ENCODE measurements around the gene SPATA20.

The SPATA20 gene

GRCh38 chr17:50520483-50520882, 26.5 kb upstream of the SPATA20 start:
- no peak for DNase-seq (ENCODE audit: low spot score)

- DNase-seq (ENCODE audit: low spot score): no peak
These were observed 25.5 kb upstream of the SPATA20 start for GRCh38 chr17:50521514-50521913.

GRCh38 chr17:50522766-50523165, 24.2 kb upstream of the SPATA20 start:
- no peak for DNase-seq (ENCODE audit: low spot score)

- no peak for DNase-seq (ENCODE audit: low spot score)
These were observed 23.8 kb upstream of the SPATA20 start for GRCh38 chr17:50523208-50523607.

GRCh38 chr17:50524838-50525237, 22.1 kb upstream of the SPATA20 start:
- no peak for DNase-seq (ENCODE audit: low spot score)

- no peak for DNase-seq (ENCODE audit: low spot score)
These were observed 19.7 kb upstream of the SPATA20 start for GRCh38 chr17:50527155-50527762.

GRCh38 chr17:50527949-50528474, 19.0 kb upstream of the SPATA20 start:
- DNase-seq (ENCODE audit: low spot score): no peak

- no peak for DNase-seq (ENCODE audit: low spot score)
These were observed 17.1 kb upstream of the SPATA20 start for GRCh38 chr17:50529849-50530248.

GRCh38 chr17:50531428-50532025, 15.4 kb upstream of the SPATA20 start:
- DNase-seq (ENCODE audit: low spot score): no peak

- no peak for DNase-seq (ENCODE audit: low spot score)
These were observed 14.4 kb upstream of the SPATA20 start, which contains the start of gene EPN3 for GRCh38 chr17:50532452-50533024. TSS of gene EPN3 (plus strand) at chr17:50532735. CDS start at chr17:50536557, 3,822 bp downstream.

GRCh38 chr17:50533185-50533584, 13.8 kb upstream of the SPATA20 start:
- DNase-seq (ENCODE audit: low spot score): no peak

GRCh38 chr17:50533720-50534148, 13.2 kb upstream of the SPATA20 start:
- no peak for DNase-seq (ENCODE audit: low spot score)

GRCh38 chr17:50534222-50534978, 12.6 kb upstream of the SPATA20 start:
- DNase-seq (ENCODE audit: low spot score): no peak

GRCh38 chr17:50534979-50535326, 12.0 kb upstream of the SPATA20 start:
- DNase-seq (ENCODE audit: low spot score): no peak

- no peak for DNase-seq (ENCODE audit: low spot score)
These were observed 11.6 kb upstream of the SPATA20 start for GRCh38 chr17:50535407-50535806.

- no peak for DNase-seq (ENCODE audit: low spot score)
These were observed 10.0 kb upstream of the SPATA20 start for GRCh38 chr17:50536683-50537646.

- DNase-seq (ENCODE audit: low spot score): no peak
These were observed 9.0 kb upstream of the SPATA20 start for GRCh38 chr17:50537721-50538548.

GRCh38 chr17:50538549-50539410, 8.2 kb upstream of the SPATA20 start:
- DNase-seq (ENCODE audit: low spot score): no peak

GRCh38 chr17:50539762-50540559, 7.0 kb upstream of the SPATA20 start:
- no peak for DNase-seq (ENCODE audit: low spot score)
